ENCODE measurements around the gene MICALL1. TPM values are rescaled to one million over a fixed set of nuclear protein-coding genes. Genes with fewer than 3 reads are reported as not detected.

Gene MICALL1
- total and polyA plus RNA-seq, 2 of the 13 experiments (the other 11 are each of a cell fraction or from before 2014, with no cell fraction given), result 7.6 to 10.6 TPM

GRCh38 chr22:37898441-37899181, 7.5 kb upstream of the MICALL1 start (continued):
- TF ChIP-seq, protein P1, sequence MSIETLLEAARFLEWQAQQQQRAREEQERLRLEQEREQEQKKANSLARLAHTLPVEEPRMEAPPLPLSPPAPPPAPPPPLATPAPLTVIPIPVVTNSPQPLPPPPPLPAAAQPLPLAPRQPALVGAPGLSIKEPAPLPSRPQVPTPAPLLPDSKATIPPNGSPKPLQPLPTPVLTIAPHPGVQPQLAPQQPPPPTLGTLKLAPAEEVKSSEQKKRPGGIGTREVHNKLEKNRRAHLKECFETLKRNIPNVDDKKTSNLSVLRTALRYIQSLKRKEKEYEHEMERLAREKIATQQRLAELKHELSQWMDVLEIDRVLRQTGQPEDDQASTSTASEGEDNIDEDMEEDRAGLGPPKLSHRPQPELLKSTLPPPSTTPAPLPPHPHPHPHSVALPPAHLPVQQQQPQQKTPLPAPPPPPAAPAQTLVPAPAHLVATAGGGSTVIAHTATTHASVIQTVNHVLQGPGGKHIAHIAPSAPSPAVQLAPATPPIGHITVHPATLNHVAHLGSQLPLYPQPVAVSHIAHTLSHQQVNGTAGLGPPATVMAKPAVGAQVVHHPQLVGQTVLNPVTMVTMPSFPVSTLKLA (IDR thresholded peaks at IDR 0.05), result no peak
- TF ChIP-seq AHR (CRISPR knock-in tag; IDR thresholded peaks at IDR 0.05) (no peak), KMT2A (CRISPR knock-in tag; IDR thresholded peaks at IDR 0.05) (no peak), MAFF (IDR thresholded peaks at IDR 0.05; ENCODE audit: low read depth, low read length) (no peak), ARHGAP35 (CRISPR knock-in tag; IDR thresholded peaks at IDR 0.05; ENCODE audit: borderline replicate concordance) (no peak), MED13 (CRISPR knock-in tag; IDR thresholded peaks at IDR 0.05) (no peak), MAX (IDR thresholded peaks at IDR 0.05) (no peak; the same call in 1 of the 2 replicates), TBP (CRISPR knock-in tag; IDR thresholded peaks at IDR 0.05) (no peak), ARID5B (CRISPR knock-in tag; IDR thresholded peaks at IDR 0.05) (0 out of 2 replicates have a peak, but pooled peaks have one; percentile 26), FOXJ3 (CRISPR knock-in tag; IDR thresholded peaks at IDR 0.05; ENCODE audit: borderline replicate concordance) (no peak), ZNF567 (CRISPR knock-in tag; IDR thresholded peaks at IDR 0.05; ENCODE audit: borderline replicate concordance) (no peak), SPEN (CRISPR knock-in tag; IDR thresholded peaks at IDR 0.05; ENCODE audit: low read depth) (no peak), NRL (CRISPR knock-in tag; IDR thresholded peaks at IDR 0.05; ENCODE audit: borderline replicate concordance) (no peak), ZNF879 (CRISPR knock-in tag; IDR thresholded peaks at IDR 0.05) (no peak), ONECUT2 (CRISPR knock-in tag; IDR thresholded peaks at IDR 0.05) (no peak), SMC3 (IDR thresholded peaks at IDR 0.05; ENCODE audit: low read length) (no peak)
- TF ChIP-seq, protein P2, sequence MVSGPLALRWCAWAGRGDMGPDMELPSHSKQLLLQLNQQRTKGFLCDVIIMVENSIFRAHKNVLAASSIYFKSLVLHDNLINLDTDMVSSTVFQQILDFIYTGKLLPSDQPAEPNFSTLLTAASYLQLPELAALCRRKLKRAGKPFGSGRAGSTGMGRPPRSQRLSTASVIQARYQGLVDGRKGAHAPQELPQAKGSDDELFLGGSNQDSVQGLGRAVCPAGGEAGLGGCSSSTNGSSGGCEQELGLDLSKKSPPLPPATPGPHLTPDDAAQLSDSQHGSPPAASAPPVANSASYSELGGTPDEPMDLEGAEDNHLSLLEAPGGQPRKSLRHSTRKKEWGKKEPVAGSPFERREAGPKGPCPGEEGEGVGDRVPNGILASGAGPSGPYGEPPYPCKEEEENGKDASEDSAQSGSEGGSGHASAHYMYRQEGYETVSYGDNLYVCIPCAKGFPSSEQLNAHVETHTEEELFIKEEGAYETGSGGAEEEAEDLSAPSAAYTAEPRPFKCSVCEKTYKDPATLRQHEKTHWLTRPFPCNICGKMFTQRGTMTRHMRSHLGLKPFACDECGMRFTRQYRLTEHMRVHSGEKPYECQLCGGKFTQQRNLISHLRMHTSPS (CRISPR knock-in tag; IDR thresholded peaks at IDR 0.05; ENCODE audit: low read depth), result peak; percentile 93
- TF ChIP-seq, protein P3, sequence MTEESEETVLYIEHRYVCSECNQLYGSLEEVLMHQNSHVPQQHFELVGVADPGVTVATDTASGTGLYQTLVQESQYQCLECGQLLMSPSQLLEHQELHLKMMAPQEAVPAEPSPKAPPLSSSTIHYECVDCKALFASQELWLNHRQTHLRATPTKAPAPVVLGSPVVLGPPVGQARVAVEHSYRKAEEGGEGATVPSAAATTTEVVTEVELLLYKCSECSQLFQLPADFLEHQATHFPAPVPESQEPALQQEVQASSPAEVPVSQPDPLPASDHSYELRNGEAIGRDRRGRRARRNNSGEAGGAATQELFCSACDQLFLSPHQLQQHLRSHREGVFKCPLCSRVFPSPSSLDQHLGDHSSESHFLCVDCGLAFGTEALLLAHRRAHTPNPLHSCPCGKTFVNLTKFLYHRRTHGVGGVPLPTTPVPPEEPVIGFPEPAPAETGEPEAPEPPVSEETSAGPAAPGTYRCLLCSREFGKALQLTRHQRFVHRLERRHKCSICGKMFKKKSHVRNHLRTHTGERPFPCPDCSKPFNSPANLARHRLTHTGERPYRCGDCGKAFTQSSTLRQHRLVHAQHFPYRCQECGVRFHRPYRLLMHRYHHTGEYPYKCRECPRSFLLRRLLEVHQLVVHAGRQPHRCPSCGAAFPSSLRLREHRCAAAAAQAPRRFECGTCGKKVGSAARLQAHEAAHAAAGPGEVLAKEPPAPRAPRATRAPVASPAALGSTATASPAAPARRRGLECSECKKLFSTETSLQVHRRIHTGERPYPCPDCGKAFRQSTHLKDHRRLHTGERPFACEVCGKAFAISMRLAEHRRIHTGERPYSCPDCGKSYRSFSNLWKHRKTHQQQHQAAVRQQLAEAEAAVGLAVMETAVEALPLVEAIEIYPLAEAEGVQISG (CRISPR knock-in tag; IDR thresholded peaks at IDR 0.05), result peak; percentile 19; the same call in 1 of the 2 replicates
- TF ChIP-seq, protein P4, sequence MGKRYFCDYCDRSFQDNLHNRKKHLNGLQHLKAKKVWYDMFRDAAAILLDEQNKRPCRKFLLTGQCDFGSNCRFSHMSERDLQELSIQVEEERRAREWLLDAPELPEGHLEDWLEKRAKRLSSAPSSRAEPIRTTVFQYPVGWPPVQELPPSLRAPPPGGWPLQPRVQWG (CRISPR knock-in tag; IDR thresholded peaks at IDR 0.05; ENCODE audit: borderline replicate concordance, low read depth), result no peak
